ENCODE results near the gene CATSPERZ. TPM values are rescaled to one million over a fixed set of nuclear protein-coding genes. Genes with fewer than 3 reads are reported as not detected.

The CATSPERZ gene
- total RNA-seq, 6 experiments from 2014 or later = not detected

DNA sequence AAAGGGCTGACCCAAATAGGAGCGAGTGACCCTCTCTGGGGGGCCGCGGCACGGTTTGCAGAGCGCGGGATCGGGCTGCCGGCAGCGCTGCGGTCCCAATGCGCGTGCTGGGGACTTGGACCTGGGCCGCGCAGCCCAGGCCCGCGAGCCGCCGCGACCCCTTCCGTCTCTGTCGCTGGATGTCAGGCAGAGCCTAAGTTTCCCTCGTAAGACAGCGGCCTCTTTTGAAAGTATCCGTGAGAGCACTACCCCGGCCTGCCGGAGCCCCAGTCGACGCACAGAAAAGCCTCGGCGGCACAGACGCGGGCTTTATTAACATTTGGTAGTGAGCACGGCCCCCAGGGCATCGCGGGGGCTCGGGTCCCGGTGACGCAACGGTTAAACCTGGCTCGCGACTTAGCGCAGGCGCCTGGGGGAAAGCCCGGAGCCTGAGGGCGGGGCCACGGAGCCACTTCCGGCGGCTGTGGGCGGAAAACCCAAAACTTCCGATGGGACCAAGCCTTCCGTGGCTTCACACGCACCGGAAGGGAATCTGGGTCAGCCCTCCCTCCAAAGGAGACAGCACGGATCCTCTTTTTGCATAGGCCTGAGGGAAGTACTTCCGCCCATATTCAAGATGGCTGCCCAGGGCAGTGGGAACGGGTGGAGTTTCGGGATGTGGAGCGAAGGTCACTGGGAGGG lies 30.5 kb upstream of the CATSPERZ start:
- Histone ChIP-seq H3K4me1 (peaks cover 0 to 34% (median 17%) of the 10 kb centered on the region in 4 donors), H3K36me3 (no peaks in the 10 kb centered on the region), H3K9me3 (no peaks in the 10 kb centered on the region), H3K27me3 (no peaks in the 10 kb centered on the region), H3K4me3 (peak overlapping the region; percentile 81 to 94 (median 92)), H3K27ac (peak overlapping the region; percentile 91 to 92 (median 91))
- TF ChIP-seq, protein P1, sequence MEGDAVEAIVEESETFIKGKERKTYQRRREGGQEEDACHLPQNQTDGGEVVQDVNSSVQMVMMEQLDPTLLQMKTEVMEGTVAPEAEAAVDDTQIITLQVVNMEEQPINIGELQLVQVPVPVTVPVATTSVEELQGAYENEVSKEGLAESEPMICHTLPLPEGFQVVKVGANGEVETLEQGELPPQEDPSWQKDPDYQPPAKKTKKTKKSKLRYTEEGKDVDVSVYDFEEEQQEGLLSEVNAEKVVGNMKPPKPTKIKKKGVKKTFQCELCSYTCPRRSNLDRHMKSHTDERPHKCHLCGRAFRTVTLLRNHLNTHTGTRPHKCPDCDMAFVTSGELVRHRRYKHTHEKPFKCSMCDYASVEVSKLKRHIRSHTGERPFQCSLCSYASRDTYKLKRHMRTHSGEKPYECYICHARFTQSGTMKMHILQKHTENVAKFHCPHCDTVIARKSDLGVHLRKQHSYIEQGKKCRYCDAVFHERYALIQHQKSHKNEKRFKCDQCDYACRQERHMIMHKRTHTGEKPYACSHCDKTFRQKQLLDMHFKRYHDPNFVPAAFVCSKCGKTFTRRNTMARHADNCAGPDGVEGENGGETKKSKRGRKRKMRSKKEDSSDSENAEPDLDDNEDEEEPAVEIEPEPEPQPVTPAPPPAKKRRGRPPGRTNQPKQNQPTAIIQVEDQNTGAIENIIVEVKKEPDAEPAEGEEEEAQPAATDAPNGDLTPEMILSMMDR (IDR thresholded peaks at IDR 0.05) = peak in 1 of 4 donors; percentile 21
- TF ChIP-seq POLR2A (IDR thresholded peaks at IDR 0.05) = peak; percentile 50
- DNase-seq (peak; percentile 97 to 99 (median 98)), ATAC-seq (peak; percentile 78 to 87 (median 82))
- intact Hi-C loops (cut with DNase I) = no loop called here
- 0% methylated on average over 5 of the region's 58 CpGs for WGBS (ENCODE audit: insufficient coverage, low coverage, low lambda C conversion rate, missing lambda C conversion rate)

- intact Hi-C loops (cut with DNase I) = no loop called here
- no peaks in the 10 kb centered on the region for H3K9me3 ChIP-seq
- no peak overlapping the region for H3K27ac ChIP-seq
- DNase-seq (no peak), ATAC-seq (no peak)
- H3K27me3 ChIP-seq = no peaks in the 10 kb centered on the region
- H3K4me3 ChIP-seq = no peak overlapping the region
- TF ChIP-seq, protein P1 (IDR thresholded peaks at IDR 0.05) = no peak
- TF ChIP-seq POLR2A (IDR thresholded peaks at IDR 0.05) = no peak
- H3K36me3 ChIP-seq = peaks cover 0 to 14% (median 2%) of the 10 kb centered on the region in 4 donors
- 93% methylated on average over 5 of the region's 15 CpGs for WGBS (ENCODE audit: insufficient coverage, low coverage, low lambda C conversion rate, missing lambda C conversion rate)
- peaks cover 0 to 23% (median 10%) of the 10 kb centered on the region in 4 donors for H3K4me1 ChIP-seq
These were observed 24.9 kb upstream of the CATSPERZ start for GRCh38 chr11:64275031-64275800.

- TF ChIP-seq POLR2A (IDR thresholded peaks at IDR 0.05) = no peak
- TF ChIP-seq, protein P1 (IDR thresholded peaks at IDR 0.05) = no peak
- H3K27ac ChIP-seq = no peak overlapping the region
- no peaks in the 10 kb centered on the region for H3K9me3 ChIP-seq
- 75% methylated on average over 1 of the region's 2 CpGs for WGBS (ENCODE audit: insufficient coverage, low coverage, low lambda C conversion rate, missing lambda C conversion rate)
- H3K27me3 ChIP-seq = no peaks in the 10 kb centered on the region
- H3K4me1 ChIP-seq = peaks cover 0 to 23% (median 10%) of the 10 kb centered on the region in 4 donors
- intact Hi-C loops (cut with DNase I) = no loop called here
- H3K4me3 ChIP-seq = no peak overlapping the region
- H3K36me3 ChIP-seq = peaks cover 0 to 14% (median 2%) of the 10 kb centered on the region in 4 donors
- DNase-seq (no peak), ATAC-seq (no peak)
These were observed 24.3 kb upstream of the CATSPERZ start for GRCh38 chr11:64275841-64276240.

DNA sequence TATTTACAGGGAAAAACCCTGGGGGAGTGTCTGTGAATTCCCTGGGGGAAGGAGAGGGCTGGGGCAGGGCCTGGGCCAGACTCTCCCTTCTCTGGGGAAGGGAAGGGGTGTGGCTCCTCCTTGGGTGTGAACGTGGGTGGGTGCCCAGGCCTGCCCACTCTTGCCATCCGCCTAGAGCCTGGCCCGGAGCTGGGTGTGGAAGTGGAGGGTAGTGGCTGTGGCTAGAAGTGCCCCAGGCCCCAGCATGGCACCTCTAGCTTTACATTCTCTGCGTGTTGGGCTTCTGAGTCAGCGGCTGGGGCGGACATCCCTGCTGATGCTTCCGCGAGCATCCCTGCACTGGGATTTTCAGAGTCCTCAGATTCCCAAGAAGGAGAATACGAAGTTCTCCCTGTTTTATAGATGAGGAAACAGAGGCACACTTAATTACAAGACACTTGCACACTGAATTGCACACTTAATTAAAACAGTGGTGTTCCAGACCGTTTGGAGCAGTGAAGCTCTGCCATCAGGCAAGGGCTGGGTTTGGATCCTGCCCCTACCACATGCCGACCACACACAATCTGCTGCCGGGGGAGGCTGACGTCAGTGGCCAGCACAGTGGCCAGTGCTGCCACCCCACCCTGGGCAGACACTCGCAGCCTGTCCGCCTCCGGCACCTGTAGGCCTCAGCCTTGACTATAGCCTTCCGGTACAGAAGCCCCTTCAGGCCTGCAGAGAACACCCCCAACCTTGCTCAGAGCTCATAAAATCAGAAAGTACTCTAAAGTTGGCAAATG lies 23.3 kb upstream of the CATSPERZ start:
- Histone ChIP-seq H3K9me3 (no peaks in the 10 kb centered on the region), H3K4me1 (peaks cover 0 to 20% (median 9%) of the 10 kb centered on the region in 4 donors), H3K4me3 (no peak overlapping the region), H3K27ac (no peak overlapping the region), H3K27me3 (no peaks in the 10 kb centered on the region), H3K36me3 (peaks cover 0 to 14% (median 2%) of the 10 kb centered on the region in 4 donors)
- ATAC-seq = no peak
- 100% methylated on average over 1 of the region's 17 CpGs for WGBS (ENCODE audit: insufficient coverage, low coverage, low lambda C conversion rate, missing lambda C conversion rate)
- intact Hi-C loops (cut with DNase I) = no loop called here
- no peak for TF ChIP-seq POLR2A (IDR thresholded peaks at IDR 0.05)
- TF ChIP-seq, protein P1 (IDR thresholded peaks at IDR 0.05) = no peak
- peak in 1 of 3 donors; percentile 53 for DNase-seq

Data from right lobe of liver (tissue), 6 donors.